SK-N-SH (cell line): ENCODE measurements around the gene NKAPL. TPM values are rescaled to one million over a fixed set of nuclear protein-coding genes. Genes with fewer than 3 reads are reported as not detected.

Experiments used
- CTCF ChIA-PET: fragments of 300-600, 350-600 bp; formaldehyde crosslinking; extraction: SDS; loops from one replicate; lab custom pipeline; 2021; lab: Yijun Ruan, JAX
- POLR2A ChIA-PET: fragments of 350-600 bp; sonication (Branson Sonifier 250); formaldehyde crosslinking; extraction: SDS; loops from one replicate; lab custom pipeline; 2020; ENCODE audit warnings: antibody characterized with exemption, inconsistent platforms; lab: Yijun Ruan, JAX
- DNase-seq: peaks from one replicate; pipeline ENCODE4 v3.0.0; 2012
- H2AFZ ChIP-seq: fragments of 200-600 bp; sonication (generic); 2 replicates; pipeline ENCODE4 v1.8.1; 2016; ENCODE audit warnings: antibody characterized with exemption, mild to moderate bottlenecking, low read depth
- H3F3A ChIP-seq: fragments of 200-600 bp; sonication (generic); replicated peaks from 2 replicates; pipeline ENCODE3; 2016; ENCODE audit warnings: antibody characterized with exemption, mild to moderate bottlenecking; ENCODE audit not compliant: insufficient read depth
- H3K27ac ChIP-seq, 2 experiments: fragments of 200-500 bp in 1 of 2; fragments of 200-600 bp in 1 of 2; sonication (Bioruptor generic) in 1 of 2; sonication (generic), shearing (Covaris generic) in 1 of 2; 2 replicates each; pipeline versions ENCODE4 v1.5.1 to v1.6.1; 2014 to 2016; ENCODE audit warnings: low read depth in 2 of 2, inconsistent platforms in 1 of 2, low read length in 1 of 2, mild to moderate bottlenecking in 1 of 2, mixed read lengths in 1 of 2
- H3K27me3 ChIP-seq: fragments of 200-600 bp; sonication (generic), shearing (Covaris generic); 2 replicates; pipeline ENCODE4 v1.6.1; 2016; ENCODE audit warnings: mixed run types; ENCODE audit not compliant: insufficient read depth
- H3K36me3 ChIP-seq, 2 experiments: fragments of 200-500 bp in 1 of 2; fragments of 200-600 bp in 1 of 2; sonication (Bioruptor generic) in 1 of 2; sonication (generic) in 1 of 2; replicated peaks in 1 of 2; 2 replicates each; pipeline versions ENCODE3 to v1.5.1; 2014 to 2016; ENCODE audit warnings: low read length in 1 of 2, mild to moderate bottlenecking in 1 of 2; ENCODE audit not compliant: insufficient read depth in 2 of 2, control insufficient read depth in 1 of 2
- H3K4me1 ChIP-seq, 2 experiments: fragments of 200-500 bp in 1 of 2; fragments of 200-600 bp in 1 of 2; sonication (Bioruptor generic) in 1 of 2; sonication (generic), shearing (Covaris generic) in 1 of 2; 2 replicates each; pipeline versions ENCODE4 v1.5.1 to v1.6.1; 2014 to 2016; ENCODE audit warnings: low read depth in 1 of 2, low read length in 1 of 2, mixed run types in 1 of 2; ENCODE audit not compliant: insufficient read depth in 2 of 2, control insufficient read depth in 1 of 2
- H3K4me2 ChIP-seq: fragments of 200-600 bp; sonication (generic), shearing (Covaris generic); 2 replicates; pipeline ENCODE4 v1.6.1; 2017; ENCODE audit warnings: mixed run types
- H3K4me3 ChIP-seq, 2 experiments: fragments of 200-500 bp in 1 of 2; fragments of 200-600 bp in 1 of 2; sonication (Bioruptor generic) in 1 of 2; sonication (generic), shearing (Covaris generic) in 1 of 2; 2 replicates each; pipeline versions ENCODE4 v1.5.1 to v1.8.1; 2014 to 2016; ENCODE audit warnings: low read depth in 2 of 2, inconsistent platforms in 1 of 2, low read length in 1 of 2, mild to moderate bottlenecking in 1 of 2, mixed read lengths in 1 of 2, moderate library complexity in 1 of 2
- H3K79me2 ChIP-seq: fragments of 200-600 bp; sonication (generic); 2 replicates; pipeline ENCODE4 v1.8.1; 2017; ENCODE audit warnings: mild to moderate bottlenecking; ENCODE audit not compliant: insufficient read depth
- H3K9ac ChIP-seq: fragments of 200-600 bp; sonication (generic); 2 replicates; pipeline ENCODE4 v1.6.1; 2017; ENCODE audit warnings: mixed run types
- H3K9me2 ChIP-seq: fragments of 200-600 bp; sonication (generic); 2 replicates; pipeline ENCODE4 v1.6.1; 2017; ENCODE audit warnings: mixed run types
- H3K9me3 ChIP-seq: fragments of 200-600 bp; sonication (generic); 2 replicates; pipeline ENCODE4 v1.6.1; 2017; ENCODE audit warnings: mixed run types, mild to moderate bottlenecking, moderate library complexity
- H4K20me1 ChIP-seq: fragments of 200-600 bp; sonication (generic); 2 replicates; pipeline ENCODE4 v1.6.1; 2017; ENCODE audit warnings: mild to moderate bottlenecking, mixed run types; ENCODE audit not compliant: insufficient read depth
- CHD2 ChIP-seq: fragments of 150-350 bp; IDR thresholded peaks from 2 replicates; pipeline ENCODE4 v1.6.1; 2018; ENCODE audit warnings: low read length; ENCODE audit not compliant: partially characterized antibody
- EP300 ChIP-seq, 2 experiments: IDR thresholded peaks; 2 replicates each; pipeline versions ENCODE4 v1.4.0 to v1.6.1; 2012; ENCODE audit warnings: borderline replicate concordance in 1 of 2, low read depth in 1 of 2, low read length in 1 of 2
- FOXJ3 ChIP-seq: sonication (generic); formaldehyde crosslinking; IDR thresholded peaks from 2 replicates; pipeline ENCODE4 v1.5.1; 2020; ENCODE audit warnings: mild to moderate bottlenecking, missing genetic modification reagents
- FOXM1 ChIP-seq: IDR thresholded peaks from 2 replicates; pipeline ENCODE4 v1.4.0; 2012; ENCODE audit warnings: low read depth, mild to moderate bottlenecking
- GABPA ChIP-seq: IDR thresholded peaks from 2 replicates; pipeline ENCODE4 v1.4.0; 2012; ENCODE audit warnings: low read depth, mild to moderate bottlenecking
- GATA2 ChIP-seq: sonication (generic); formaldehyde crosslinking; IDR thresholded peaks from 2 replicates; pipeline ENCODE4 v1.5.0; 2020; ENCODE audit warnings: mild to moderate bottlenecking, missing genetic modification reagents
- JUND ChIP-seq: IDR thresholded peaks from 2 replicates; pipeline ENCODE4 v1.4.0; 2012
- PBX3 ChIP-seq: IDR thresholded peaks from 2 replicates; pipeline ENCODE4; 2012
- POLR2AphosphoS5 ChIP-seq: IDR thresholded peaks from 2 replicates; pipeline ENCODE4 v1.6.1; 2012; ENCODE audit warnings: low read depth, low read length
- RCOR1 ChIP-seq: fragments of 150-350 bp; IDR thresholded peaks from 2 replicates; pipeline ENCODE4 v1.6.1; 2017; ENCODE audit warnings: antibody characterized with exemption, low read length
- RXRA ChIP-seq: IDR thresholded peaks from 2 replicates; pipeline ENCODE4 v1.4.0; 2012; ENCODE audit warnings: low read depth, mild to moderate bottlenecking, borderline replicate concordance
- SIN3A ChIP-seq: IDR thresholded peaks from 2 replicates; pipeline ENCODE4 v1.6.1; 2012; ENCODE audit warnings: low read depth, mild to moderate bottlenecking, low read length, moderate library complexity, borderline replicate concordance
- SMC3 ChIP-seq: IDR thresholded peaks from 2 replicates; pipeline ENCODE4 v1.6.1; 2012; ENCODE audit warnings: low read depth, low read length, improper control_type of control experiment
- ZBTB33 ChIP-seq: IDR thresholded peaks from 2 replicates; pipeline ENCODE4 v1.4.0; 2012; ENCODE audit warnings: low read depth, borderline replicate concordance
- WGBS: methylation state at CpG from one replicate; pipeline ENCODE4 v1.1.6; 2017; ENCODE audit warnings: low lambda C conversion rate; 5-methylcytosine and 5-hydroxymethylcytosine counted together
- polyA plus RNA-seq, 3 experiments: library from polyadenylated mRNA; depleted of rRNA; stranded (reverse); fragments of >200 nt; gene quantifications; 2 replicates each; pipeline ENCODE4 v1.2.3, GENCODE V29; 2012
- TF ChIP-seq, protein P1 (sequence below): fragments of 150-350 bp; IDR thresholded peaks from 2 replicates; pipeline ENCODE4 v1.6.1; 2016; ENCODE audit warnings: mild to moderate bottlenecking, low read depth, low read length
- TF ChIP-seq, protein P2 (sequence below): IDR thresholded peaks from 2 replicates; pipeline ENCODE4 v1.4.0; 2012; ENCODE audit warnings: low read depth
- TF ChIP-seq, protein P3 (sequence below): fragments of 200-600 bp; sonication (generic); IDR thresholded peaks from 2 replicates; pipeline ENCODE4 v1.6.1; 2017; ENCODE audit warnings: antibody characterized with exemption, mild to moderate bottlenecking, moderate library complexity

Gene NKAPL
- polyA plus RNA-seq, 1 of the 3 experiments (the other 2 are of a cell fraction) = not detected

DNA sequence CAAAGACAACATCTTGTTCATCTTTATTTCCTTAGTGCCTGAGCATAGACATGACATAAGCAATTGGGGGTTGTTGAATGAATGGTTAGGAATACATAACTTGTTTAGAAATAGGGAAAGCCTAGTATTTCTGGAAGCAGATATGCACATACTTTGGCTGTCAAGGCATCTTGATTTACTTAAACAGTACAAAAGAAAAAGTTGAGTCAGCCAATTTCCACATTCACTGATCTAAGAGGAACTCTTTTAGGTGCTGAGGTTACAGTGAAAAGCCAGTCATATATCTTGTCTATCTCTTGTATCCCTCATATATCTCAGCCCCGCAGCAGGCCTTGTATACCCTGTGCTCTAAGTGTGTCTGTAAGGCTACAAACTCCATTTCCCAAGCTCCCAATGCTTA is 18.6 kb upstream of the NKAPL start:
- Histone ChIP-seq H3K27ac (no peak overlapping the region), H3K79me2 (no peaks in the 10 kb centered on the region), H3K27me3 (no peaks in the 10 kb centered on the region), H2AFZ (no peak overlapping the region), H3K9me3 (no peaks in the 10 kb centered on the region), H4K20me1 (no peaks in the 10 kb centered on the region), H3K9ac (no peak overlapping the region), H3K9me2 (no peaks in the 10 kb centered on the region), H3K4me3 (no peak overlapping the region), H3F3A (peaks cover 7% of the 10 kb centered on the region), H3K36me3 (peaks cover 27 to 41% of the 10 kb centered on the region in 2 experiments), H3K4me1 (no peaks in the 10 kb centered on the region), H3K4me2 (no peak overlapping the region)
- WGBS = 95% methylated on average over 1 of the region's 1 CpG
- CTCF ChIA-PET = no interaction called here
- TF ChIP-seq PBX3 (no peak), SMC3 (no peak), GATA2 (CRISPR knock-in tag) (no peak), FOXM1 (no peak), EP300 (IDR thresholded peaks at IDR 0.05; ENCODE audit: borderline replicate concordance in 1 of 2, low read depth in 1 of 2, low read length in 1 of 2) (no peak), CHD2 (no peak), POLR2AphosphoS5 (no peak), JUND (no peak), ZBTB33 (no peak), RCOR1 (no peak), GABPA (no peak), FOXJ3 (CRISPR knock-in tag) (no peak), RXRA (no peak), SIN3A (no peak)
- TF ChIP-seq, protein P1, sequence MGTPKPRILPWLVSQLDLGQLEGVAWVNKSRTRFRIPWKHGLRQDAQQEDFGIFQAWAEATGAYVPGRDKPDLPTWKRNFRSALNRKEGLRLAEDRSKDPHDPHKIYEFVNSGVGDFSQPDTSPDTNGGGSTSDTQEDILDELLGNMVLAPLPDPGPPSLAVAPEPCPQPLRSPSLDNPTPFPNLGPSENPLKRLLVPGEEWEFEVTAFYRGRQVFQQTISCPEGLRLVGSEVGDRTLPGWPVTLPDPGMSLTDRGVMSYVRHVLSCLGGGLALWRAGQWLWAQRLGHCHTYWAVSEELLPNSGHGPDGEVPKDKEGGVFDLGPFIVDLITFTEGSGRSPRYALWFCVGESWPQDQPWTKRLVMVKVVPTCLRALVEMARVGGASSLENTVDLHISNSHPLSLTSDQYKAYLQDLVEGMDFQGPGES = no peak
- TF ChIP-seq, protein P2, sequence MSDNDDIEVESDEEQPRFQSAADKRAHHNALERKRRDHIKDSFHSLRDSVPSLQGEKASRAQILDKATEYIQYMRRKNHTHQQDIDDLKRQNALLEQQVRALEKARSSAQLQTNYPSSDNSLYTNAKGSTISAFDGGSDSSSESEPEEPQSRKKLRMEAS = no peak
- TF ChIP-seq, protein P3, sequence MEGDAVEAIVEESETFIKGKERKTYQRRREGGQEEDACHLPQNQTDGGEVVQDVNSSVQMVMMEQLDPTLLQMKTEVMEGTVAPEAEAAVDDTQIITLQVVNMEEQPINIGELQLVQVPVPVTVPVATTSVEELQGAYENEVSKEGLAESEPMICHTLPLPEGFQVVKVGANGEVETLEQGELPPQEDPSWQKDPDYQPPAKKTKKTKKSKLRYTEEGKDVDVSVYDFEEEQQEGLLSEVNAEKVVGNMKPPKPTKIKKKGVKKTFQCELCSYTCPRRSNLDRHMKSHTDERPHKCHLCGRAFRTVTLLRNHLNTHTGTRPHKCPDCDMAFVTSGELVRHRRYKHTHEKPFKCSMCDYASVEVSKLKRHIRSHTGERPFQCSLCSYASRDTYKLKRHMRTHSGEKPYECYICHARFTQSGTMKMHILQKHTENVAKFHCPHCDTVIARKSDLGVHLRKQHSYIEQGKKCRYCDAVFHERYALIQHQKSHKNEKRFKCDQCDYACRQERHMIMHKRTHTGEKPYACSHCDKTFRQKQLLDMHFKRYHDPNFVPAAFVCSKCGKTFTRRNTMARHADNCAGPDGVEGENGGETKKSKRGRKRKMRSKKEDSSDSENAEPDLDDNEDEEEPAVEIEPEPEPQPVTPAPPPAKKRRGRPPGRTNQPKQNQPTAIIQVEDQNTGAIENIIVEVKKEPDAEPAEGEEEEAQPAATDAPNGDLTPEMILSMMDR = no peak
- POLR2A ChIA-PET = no interaction called here
- no peak for DNase-seq
